HG03196 (cell line): ENCODE measurements around the gene LIMS2.

Experiments
- ATAC-seq: cut with Tn5 transposase; IDR thresholded peaks from one replicate; pipeline ENCODE4 v1.9.1; 2021; ENCODE audit not compliant: unreplicated experiment

Gene LIMS2

GRCh38 chr2:127634626-127635379 is 40.5 kb downstream of the LIMS2 start:
- ATAC-seq, result no peak

DNA sequence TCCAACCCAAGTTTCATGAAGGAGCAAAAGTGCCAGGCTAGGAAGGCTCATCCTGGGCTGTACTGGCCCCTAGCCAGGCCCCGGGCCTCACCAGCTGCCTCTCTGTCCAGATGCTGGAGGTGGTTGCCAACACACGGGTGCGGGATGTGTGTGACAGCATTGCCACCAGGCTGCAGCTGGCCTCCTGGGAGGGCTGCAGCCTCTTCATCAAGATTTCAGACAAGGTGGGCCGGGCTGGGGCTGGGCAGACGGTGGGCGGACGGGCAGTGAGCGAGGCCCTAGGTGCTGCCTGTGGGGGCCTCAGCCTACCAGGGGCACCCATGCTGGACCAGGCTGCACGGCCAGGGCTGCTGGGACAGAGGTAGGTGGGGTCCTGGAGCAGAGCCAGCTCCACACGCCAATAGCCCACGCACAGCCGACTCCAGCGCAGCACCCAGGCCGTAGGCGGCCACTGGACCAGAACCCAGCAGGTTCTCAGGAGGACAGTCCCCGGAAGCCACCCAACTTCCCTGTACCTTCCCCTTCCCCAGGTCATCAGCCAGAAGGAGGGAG is 41.2 kb downstream of the LIMS2 start:
- no peak for ATAC-seq

DNA sequence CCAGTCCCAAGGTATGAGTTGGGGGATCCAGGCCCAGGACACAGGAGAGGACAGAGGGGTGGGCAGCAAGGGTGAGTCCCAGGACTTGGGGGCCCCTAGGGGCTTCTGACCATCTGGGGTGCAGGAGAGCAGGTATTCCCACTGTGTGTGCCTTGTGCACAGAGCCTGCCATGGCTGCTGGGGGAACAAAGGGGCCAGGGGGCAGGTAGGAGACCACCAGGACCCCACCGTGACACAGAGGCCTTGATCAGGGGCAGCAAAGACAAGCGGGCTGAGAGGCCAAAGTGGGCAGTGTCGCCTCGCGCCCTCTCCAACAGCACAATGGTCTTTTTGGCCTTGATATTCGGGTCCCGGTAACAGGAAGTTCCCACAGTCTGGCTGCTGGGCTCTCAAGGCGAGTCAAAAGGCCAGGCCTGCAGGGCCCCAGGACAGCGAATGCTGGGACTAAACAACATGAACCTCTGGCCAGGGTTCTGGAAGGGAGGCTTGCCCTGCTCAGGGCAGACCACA is 41.7 kb downstream of the LIMS2 start:
- no peak for ATAC-seq

DNA sequence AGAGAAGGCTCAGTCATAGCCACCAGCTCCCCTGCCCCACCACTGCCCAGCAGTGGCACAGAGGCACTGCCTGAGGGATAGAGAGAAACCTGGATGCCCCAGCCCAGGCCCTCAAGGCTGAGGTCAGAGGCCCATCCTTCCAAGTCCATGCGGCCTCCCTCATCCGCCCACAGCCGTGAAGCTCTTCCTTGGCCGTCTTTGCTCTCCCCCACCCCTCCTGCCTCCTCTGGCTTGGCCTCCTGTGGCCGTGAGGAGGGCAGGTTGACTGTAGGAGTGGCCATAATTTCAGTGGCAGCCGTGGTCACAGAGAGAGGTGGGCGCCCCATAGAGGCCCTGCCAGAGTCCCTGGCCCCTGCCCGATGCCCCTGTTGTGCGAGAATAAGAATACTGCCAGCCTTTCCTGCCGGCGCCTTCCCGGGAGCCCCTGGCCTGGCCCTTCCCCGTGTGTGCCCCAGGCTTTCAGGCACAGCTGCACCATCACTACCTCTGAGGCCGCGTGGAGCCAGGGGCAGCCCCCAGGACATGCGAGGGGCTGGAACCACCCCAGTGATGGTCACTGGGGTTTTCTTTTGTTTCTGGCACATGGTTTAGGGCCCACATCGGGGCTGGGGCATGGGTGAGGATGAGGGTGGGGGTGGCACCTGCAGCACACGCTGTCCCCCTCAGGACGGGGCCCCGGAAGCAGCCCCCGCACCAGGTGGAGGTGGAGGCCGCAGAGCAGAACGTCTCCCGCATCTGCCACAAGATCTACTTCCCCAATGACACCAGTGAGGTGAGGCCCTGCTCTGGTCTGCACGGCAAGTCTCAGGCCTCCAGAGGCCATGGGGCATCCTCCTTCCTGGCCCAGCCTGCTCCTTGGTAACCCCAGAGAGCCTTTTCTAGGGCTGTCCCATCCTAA is 42.5 kb downstream of the LIMS2 start:
- ATAC-seq, result no peak

- no peak for ATAC-seq
Measured at GRCh38 chr2:127631997-127632581, 43.2 kb downstream of the LIMS2 start.

GRCh38 chr2:127631541-127631996 is 43.8 kb downstream of the LIMS2 start:
- no peak for ATAC-seq

DNA sequence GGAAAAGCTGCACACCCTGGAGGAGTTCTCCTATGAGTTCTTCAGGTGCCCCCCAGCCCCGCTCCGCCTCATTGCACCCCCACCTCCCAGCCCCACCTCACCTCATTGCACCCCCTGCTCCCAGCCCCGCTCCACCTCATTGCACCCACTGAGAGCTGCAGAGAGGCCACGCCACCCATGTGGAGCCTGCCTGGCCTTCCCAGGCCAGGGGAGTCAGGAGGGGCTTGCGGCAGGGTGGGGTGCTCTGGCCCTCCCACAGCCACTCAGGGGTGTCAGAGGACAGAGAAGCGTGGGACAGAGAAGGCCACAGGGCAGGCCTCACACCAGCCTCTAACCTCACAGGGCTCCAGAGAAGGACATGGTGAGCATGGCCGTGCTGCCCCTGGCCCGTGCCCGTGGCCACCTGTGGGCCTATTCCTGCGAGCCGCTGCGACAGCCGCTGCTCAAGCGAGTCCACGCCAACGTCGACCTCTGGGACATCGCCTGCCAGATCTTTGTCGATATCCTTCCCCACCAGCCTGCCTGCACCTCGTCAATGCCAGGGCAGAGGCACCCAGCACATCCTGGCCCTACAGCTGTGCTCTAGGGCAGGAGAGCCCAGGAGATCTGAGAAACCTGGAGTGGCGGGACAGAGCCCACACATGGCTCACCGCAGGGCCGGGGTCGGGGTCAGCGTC is 44.3 kb downstream of the LIMS2 start:
- ATAC-seq, result no peak

GRCh38 chr2:127630096-127630863 is 45.0 kb downstream of the LIMS2 start:
- no peak for ATAC-seq

GRCh38 chr2:127629637-127630036 is 45.7 kb downstream of the LIMS2 start:
- ATAC-seq, result no peak

DNA sequence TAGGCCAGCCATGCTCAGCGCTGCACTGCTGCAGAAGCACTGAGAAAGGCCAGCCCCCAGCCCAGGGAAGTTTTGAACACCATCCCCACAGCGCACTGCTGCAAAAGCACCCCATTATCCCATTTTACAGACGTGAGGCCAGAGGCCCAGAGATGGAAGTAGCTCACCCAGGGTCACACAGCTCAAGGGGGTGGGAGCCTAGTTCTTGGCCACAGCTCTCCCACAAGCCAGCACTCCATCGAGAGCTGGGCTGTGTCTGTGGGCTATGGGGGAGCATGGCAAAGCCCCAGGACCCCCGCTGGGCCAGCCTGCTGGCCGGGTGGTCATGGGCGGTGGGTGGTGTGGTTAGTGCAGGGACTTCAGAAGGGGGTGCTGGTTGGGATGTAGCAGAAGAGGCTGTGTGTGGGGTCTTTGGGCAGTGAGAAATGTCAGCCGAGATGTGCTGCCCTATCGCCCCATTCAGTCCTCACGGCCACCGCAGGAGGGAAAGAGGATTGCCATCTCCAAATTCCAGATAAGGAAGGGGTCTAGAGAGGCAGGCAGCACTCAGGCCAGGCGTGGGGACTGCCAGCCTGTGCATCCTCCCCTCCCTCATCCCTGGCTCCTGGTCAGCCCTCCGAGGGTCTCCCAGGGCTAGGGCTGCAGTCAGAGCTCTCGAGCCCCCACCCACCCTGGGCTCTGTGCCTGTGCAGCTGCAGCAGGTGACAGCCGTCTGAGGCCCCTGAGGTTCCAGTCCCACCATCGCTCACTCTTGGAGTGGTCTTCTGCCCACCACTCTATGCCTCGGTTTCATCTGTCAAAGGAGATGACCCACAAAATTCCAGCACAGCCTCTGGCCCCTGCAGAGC is 46.3 kb downstream of the LIMS2 start:
- ATAC-seq, result no peak

- ATAC-seq, result no peak
Measured at GRCh38 chr2:127627740-127628571, 47.4 kb downstream of the LIMS2 start.

DNA sequence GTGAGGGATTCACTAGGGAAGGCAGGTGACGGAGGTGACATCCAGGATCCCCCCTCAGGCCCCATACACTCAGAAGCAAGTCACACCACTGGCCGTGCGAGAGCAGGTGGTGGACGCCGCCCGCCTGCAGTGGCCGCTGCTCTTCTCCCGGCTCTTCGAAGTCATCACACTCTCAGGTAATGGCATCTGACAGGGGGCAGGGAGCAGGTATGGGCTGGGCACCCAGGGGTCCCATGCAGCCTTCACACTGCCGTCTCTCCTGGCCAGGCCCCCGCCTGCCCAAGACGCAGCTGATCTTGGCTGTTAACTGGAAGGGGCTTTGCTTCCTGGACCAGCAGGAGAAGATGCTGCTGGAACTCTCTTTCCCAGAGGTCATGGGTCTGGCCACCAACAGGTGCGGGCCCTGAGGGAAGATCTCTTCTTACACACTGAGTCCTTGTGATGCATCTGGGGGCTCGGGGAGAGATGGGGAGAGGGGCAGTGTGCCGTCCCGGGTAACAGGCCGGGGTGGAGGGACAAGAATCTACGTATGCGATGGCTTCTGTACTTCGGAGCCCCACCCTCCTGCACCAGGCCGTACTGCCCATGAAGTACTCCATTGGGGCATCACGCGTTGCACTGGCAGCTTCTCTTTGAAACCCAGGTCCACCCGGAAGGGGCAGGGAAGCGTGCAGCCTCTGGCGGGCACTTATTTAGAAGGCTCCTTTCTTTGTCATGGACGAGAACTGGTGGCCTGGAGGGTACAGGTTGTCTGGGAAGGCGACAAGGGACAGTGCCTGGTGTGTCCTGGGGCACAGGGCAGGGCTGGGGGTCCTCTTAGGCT is 48.2 kb downstream of the LIMS2 start:
- ATAC-seq, result no peak

DNA sequence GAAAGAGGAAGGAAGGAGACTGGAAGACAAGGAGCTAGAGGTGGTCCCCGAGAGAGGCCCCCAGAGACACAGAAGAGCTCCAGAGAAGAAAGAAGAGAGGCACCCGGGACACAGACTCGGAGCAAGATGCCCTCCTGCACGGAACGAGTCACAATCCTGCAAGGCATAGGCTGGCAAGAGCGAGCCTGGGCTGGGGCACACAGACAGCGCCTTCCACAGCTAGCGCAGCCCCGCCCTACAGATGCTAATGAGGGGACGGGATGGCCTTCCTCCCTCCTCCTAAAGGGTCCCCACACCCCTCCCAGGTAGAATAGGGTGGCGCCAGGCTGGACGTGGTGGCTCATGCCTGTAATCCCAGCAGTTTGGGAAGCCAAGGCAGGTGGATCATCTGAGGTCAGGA is 49.2 kb downstream of the LIMS2 start:
- no peak for ATAC-seq

GRCh38 chr2:127625572-127625951 is 49.8 kb downstream of the LIMS2 start:
- no peak for ATAC-seq

DNA sequence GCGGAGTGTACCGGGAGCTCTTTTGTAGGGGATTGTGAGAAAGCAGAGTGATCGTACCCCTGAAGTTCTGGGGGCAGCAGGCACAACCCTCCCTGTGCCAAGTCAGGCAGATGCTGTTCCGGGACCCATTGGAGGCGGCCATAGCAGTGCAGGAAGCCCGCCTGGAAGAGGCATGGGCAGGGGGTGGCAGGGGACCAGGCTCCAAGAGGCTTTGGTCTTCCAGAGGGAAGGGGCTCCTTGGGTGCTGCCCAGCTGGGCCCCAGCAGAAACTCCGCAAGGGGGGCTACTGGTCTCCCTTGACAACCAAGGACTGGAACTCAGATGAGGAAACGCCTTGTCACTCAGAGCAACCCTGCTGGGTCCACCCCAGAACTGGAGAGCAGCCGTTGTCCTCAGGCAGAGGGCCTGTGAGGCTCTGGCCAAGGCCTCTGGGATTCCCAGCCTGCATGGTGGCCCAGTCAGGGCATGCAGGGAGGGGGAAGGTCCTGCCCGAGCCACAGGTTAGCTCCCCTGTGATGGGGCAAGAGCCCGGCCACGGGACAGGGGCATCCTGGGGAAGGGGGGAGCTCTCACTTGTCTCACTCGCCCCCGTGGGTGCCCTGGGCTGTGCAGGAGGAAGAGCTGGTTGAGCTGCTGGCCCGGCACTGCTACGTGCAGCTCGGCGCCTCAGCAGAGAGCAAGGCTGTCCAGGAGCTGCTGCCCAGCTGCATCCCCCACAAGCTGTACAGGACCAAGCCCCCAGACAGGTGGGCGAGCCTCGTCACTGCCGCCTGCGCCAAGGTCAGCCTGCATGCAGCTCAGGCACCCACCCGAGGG is 50.4 kb downstream of the LIMS2 start:
- no peak for ATAC-seq

- no peak for ATAC-seq
Measured at GRCh38 chr2:127624320-127624755, 51.0 kb downstream of the LIMS2 start.
